HUDEP-2 (cell line): ENCODE results near the gene TSPY3.
"Not testable (repeated sequence)": the region's sequence is repeated elsewhere in the genome, so short reads cannot be mapped to it uniquely, and the experiment has no call there.

Source experiments
- DNase-seq, 76 experiments: peaks; one replicate each; lab custom pipeline; 2025; ENCODE audit not compliant: unreplicated experiment in 76 of 76; lab: John Stamatoyannopoulos, UW

Gene TSPY3, protein sequence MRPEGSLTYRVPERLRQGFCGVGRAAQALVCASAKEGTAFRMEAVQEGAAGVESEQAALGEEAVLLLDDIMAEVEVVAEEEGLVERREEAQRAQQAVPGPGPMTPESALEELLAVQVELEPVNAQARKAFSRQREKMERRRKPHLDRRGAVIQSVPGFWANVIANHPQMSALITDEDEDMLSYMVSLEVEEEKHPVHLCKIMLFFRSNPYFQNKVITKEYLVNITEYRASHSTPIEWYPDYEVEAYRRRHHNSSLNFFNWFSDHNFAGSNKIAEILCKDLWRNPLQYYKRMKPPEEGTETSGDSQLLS

DNA sequence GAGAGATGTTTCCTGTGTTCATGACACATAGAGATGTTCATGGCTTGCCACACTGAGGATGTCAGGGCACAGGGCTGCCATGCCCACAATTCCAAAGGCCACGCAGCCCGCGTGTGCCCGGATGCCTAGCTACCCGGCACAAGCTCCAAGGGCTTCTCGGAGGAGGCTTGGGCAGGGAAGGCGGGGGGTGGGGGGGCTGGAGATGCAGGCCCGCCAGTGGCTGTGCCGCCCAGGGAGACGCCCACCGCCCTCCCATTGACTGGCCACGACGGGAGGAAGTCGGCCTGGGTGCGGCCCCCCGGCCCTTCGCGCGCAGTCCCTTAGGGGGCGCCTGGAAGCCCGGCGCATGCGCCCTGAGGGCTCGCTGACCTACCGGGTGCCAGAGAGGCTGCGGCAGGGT lies at the start of gene TSPY3:
TSS of gene TSPY3 (plus strand) at position 301 of the 400 bp plus-strand sequence. CDS start at position 347, 46 bp downstream.
- DNase-seq = not testable (repeated sequence)

DNA sequence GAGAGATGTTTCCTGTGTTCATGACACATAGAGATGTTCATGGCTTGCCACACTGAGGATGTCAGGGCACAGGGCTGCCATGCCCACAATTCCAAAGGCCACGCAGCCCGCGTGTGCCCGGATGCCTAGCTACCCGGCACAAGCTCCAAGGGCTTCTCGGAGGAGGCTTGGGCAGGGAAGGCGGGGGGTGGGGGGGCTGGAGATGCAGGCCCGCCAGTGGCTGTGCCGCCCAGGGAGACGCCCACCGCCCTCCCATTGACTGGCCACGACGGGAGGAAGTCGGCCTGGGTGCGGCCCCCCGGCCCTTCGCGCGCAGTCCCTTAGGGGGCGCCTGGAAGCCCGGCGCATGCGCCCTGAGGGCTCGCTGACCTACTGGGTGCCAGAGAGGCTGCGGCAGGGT lies 40.7 kb upstream of the TSPY3 start, which contains the start of gene TSPY8:
TSS of gene TSPY8 (plus strand) at position 301 of the 400 bp plus-strand sequence. CDS start at position 347, 46 bp downstream.
- not testable (repeated sequence) for DNase-seq

DNA sequence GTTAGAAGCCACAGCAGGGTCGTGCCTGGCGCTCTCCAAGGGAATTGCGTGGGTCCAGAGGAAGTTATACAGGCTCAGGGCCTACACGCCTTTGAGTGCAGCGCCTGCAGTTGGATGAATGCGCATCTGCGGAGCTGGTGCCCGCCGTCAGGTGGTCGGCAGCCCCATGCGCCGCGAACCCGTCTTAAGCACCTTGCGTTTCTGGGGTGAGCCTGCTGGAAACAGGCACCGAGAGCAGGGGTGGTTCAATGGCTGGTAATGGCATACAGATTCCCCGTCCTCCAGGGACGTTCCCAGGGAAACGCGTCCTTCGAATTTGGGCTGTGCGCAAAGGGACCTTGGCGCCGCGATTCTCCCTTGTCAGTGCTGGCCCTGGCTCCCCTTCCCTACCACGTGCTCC lies 1.7 kb upstream of the TSPY3 start:
- DNase-seq = not testable (repeated sequence)
